ENCODE measurements around the gene TFDP2. TPM values are rescaled to one million over a fixed set of nuclear protein-coding genes. Genes with fewer than 3 reads are reported as not detected.

Gene TFDP2
- total RNA-seq, 3 donors from 2014 or later = 55.9 to 93.5 (median 59.3) TPM

- intact Hi-C loops (cut with DNase I; ENCODE audit: low total_unique reads) = no loop called here
- TF ChIP-seq CTCF (IDR thresholded peaks at IDR 0.05) = no peak
- TF ChIP-seq POLR2AphosphoS5 (IDR thresholded peaks at IDR 0.05) = no peak
- no peak for TF ChIP-seq POLR2A (IDR thresholded peaks at IDR 0.05)
- H3K36me3 ChIP-seq = no peaks in the 10 kb centered on the region
Measured at GRCh38 chr3:142127941-142128658, 21.2 kb downstream of the TFDP2 start.

GRCh38 chr3:142124243-142124642 is 25.1 kb downstream of the TFDP2 start:
- no peak for TF ChIP-seq POLR2A (IDR thresholded peaks at IDR 0.05)
- TF ChIP-seq POLR2AphosphoS5 (IDR thresholded peaks at IDR 0.05) = no peak
- TF ChIP-seq CTCF (IDR thresholded peaks at IDR 0.05) = no peak
- intact Hi-C loops (cut with DNase I; ENCODE audit: low total_unique reads) = no loop called here
- H3K27me3 ChIP-seq = no peaks in the 10 kb centered on the region

More at GRCh38 chr3:142127941-142128658, 21.2 kb downstream of the TFDP2 start:
- H3K9me3 ChIP-seq = no peaks in the 10 kb centered on the region
- H3K4me1 ChIP-seq = no peaks in the 10 kb centered on the region
- DNase-seq (ENCODE audit: low spot score in 2 of 2) = no peak
- H3K4me3 ChIP-seq = no peak overlapping the region
- no peak overlapping the region for H3K27ac ChIP-seq
- no peaks in the 10 kb centered on the region for H3K27me3 ChIP-seq

GRCh38 chr3:142120707-142121106 is 28.6 kb downstream of the TFDP2 start:
- no peak for DNase-seq (ENCODE audit: low spot score in 2 of 2)
- peaks cover 0 to 3% of the 10 kb centered on the region in 2 donors for H3K9me3 ChIP-seq
- H3K27ac ChIP-seq = no peak overlapping the region
- H3K4me1 ChIP-seq = no peaks in the 10 kb centered on the region
- intact Hi-C loops (cut with DNase I; ENCODE audit: low total_unique reads) = no loop called here
- no peaks in the 10 kb centered on the region for H3K36me3 ChIP-seq
- H3K4me3 ChIP-seq = no peak overlapping the region
- H3K27me3 ChIP-seq = no peaks in the 10 kb centered on the region
- TF ChIP-seq POLR2AphosphoS5 (IDR thresholded peaks at IDR 0.05) (no peak), CTCF (IDR thresholded peaks at IDR 0.05) (no peak), POLR2A (IDR thresholded peaks at IDR 0.05) (no peak)

More at GRCh38 chr3:142124243-142124642, 25.1 kb downstream of the TFDP2 start:
- H3K36me3 ChIP-seq = no peaks in the 10 kb centered on the region
- no peak overlapping the region for H3K4me3 ChIP-seq
- H3K9me3 ChIP-seq = peaks cover 0 to 3% of the 10 kb centered on the region in 2 donors
- H3K27ac ChIP-seq = no peak overlapping the region
- H3K4me1 ChIP-seq = no peaks in the 10 kb centered on the region
- no peak for DNase-seq (ENCODE audit: low spot score in 2 of 2)

- Histone ChIP-seq H3K9me3 (peaks cover 0 to 3% of the 10 kb centered on the region in 2 donors), H3K4me3 (no peak overlapping the region), H3K27me3 (no peaks in the 10 kb centered on the region), H3K36me3 (no peaks in the 10 kb centered on the region), H3K27ac (no peak overlapping the region), H3K4me1 (no peaks in the 10 kb centered on the region)
- intact Hi-C loops (cut with DNase I; ENCODE audit: low total_unique reads) = no loop called here
- no peak for DNase-seq (ENCODE audit: low spot score in 2 of 2)
- no peak for TF ChIP-seq POLR2AphosphoS5 (IDR thresholded peaks at IDR 0.05)
- TF ChIP-seq POLR2A (IDR thresholded peaks at IDR 0.05) = no peak
- no peak for TF ChIP-seq CTCF (IDR thresholded peaks at IDR 0.05)
Measured at GRCh38 chr3:142118911-142119310, 30.4 kb downstream of the TFDP2 start.

GRCh38 chr3:142117056-142117851 is 32.1 kb downstream of the TFDP2 start:
- Histone ChIP-seq H3K36me3 (no peaks in the 10 kb centered on the region), H3K27ac (peak overlapping the region; percentile 63 to 78), H3K4me1 (no peaks in the 10 kb centered on the region), H3K4me3 (no peak overlapping the region), H3K9me3 (peaks cover 0 to 3% of the 10 kb centered on the region in 2 donors), H3K27me3 (no peaks in the 10 kb centered on the region)
- DNase-seq (ENCODE audit: low spot score in 2 of 2) = no peak
- TF ChIP-seq POLR2A (IDR thresholded peaks at IDR 0.05) (no peak), CTCF (IDR thresholded peaks at IDR 0.05) (no peak), POLR2AphosphoS5 (IDR thresholded peaks at IDR 0.05) (no peak)
- intact Hi-C loops (cut with DNase I; ENCODE audit: low total_unique reads) = no loop called here
